HEK293T (cell line): ENCODE data around the gene CIROP.

Experiments
- CTCF ChIA-PET: fragments of 350-600 bp; formaldehyde crosslinking; extraction: SDS; loops from one replicate; lab custom pipeline; 2021; ENCODE audit warnings: antibody characterized with exemption, inconsistent platforms; lab: Yijun Ruan, JAX
- POLR2A ChIA-PET: fragments of 350-600 bp; formaldehyde crosslinking; extraction: SDS; loops from one replicate; lab custom pipeline; 2020; ENCODE audit warnings: antibody characterized with exemption, inconsistent platforms; lab: Yijun Ruan, JAX
- DNase-seq: peaks from one replicate; pipeline ENCODE4 v3.0.0; 2012; ENCODE audit warnings: mixed read lengths; ENCODE audit errors: extremely low spot score
- ARNT ChIP-seq: fragments of 450-650 bp; IDR thresholded peaks from 2 replicates; pipeline ENCODE4 v1.6.1; 2017; ENCODE audit warnings: mild to moderate bottlenecking
- BHLHE40 ChIP-seq: fragments of 450-650 bp; IDR thresholded peaks from 2 replicates; pipeline ENCODE4 v1.6.1; 2016; ENCODE audit warnings: mild to moderate bottlenecking, moderate library complexity, borderline replicate concordance
- CTBP1 ChIP-seq: fragments of 450-650 bp; IDR thresholded peaks from 2 replicates; pipeline ENCODE4 v1.6.1; 2016; ENCODE audit warnings: borderline replicate concordance
- ELF4 ChIP-seq: fragments of 450-650 bp; IDR thresholded peaks from 2 replicates; pipeline ENCODE4 v1.6.1; 2017; ENCODE audit warnings: antibody characterized with exemption
- FOXA1 ChIP-seq: fragments of 450-650 bp; IDR thresholded peaks from 2 replicates; pipeline ENCODE4 v1.6.1; 2016; ENCODE audit warnings: mild to moderate bottlenecking
- FOXK2 ChIP-seq: fragments of 450-650 bp; IDR thresholded peaks from 2 replicates; pipeline ENCODE4 v1.6.1; 2016; ENCODE audit warnings: mild to moderate bottlenecking
- FOXM1 ChIP-seq: fragments of 450-650 bp; IDR thresholded peaks from 2 replicates; pipeline ENCODE4 v1.6.1; 2017; ENCODE audit warnings: mild to moderate bottlenecking, borderline replicate concordance
- HDGF ChIP-seq: fragments of 450-650 bp; IDR thresholded peaks from 2 replicates; pipeline ENCODE4 v1.6.1; 2017; ENCODE audit warnings: antibody characterized with exemption, borderline replicate concordance
- L3MBTL2 ChIP-seq: fragments of 450-650 bp; conservative IDR thresholded peaks from 2 replicates; pipeline ENCODE4 v1.6.1; 2016; ENCODE audit warnings: mild to moderate bottlenecking
- LEF1 ChIP-seq: fragments of 450-650 bp; IDR thresholded peaks from 2 replicates; pipeline ENCODE4 v1.6.1; 2017; ENCODE audit warnings: mild to moderate bottlenecking, borderline replicate concordance
- NFRKB ChIP-seq: fragments of 450-650 bp; IDR thresholded peaks from 2 replicates; pipeline ENCODE4 v1.6.1; 2016; ENCODE audit warnings: mild to moderate bottlenecking, moderate library complexity
- PKNOX1 ChIP-seq: fragments of 450-650 bp; IDR thresholded peaks from 2 replicates; pipeline ENCODE4 v1.6.1; 2016
- SP1 ChIP-seq: fragments of 450-650 bp; IDR thresholded peaks from 2 replicates; pipeline ENCODE4 v1.6.1; 2017
- SUZ12 ChIP-seq: fragments of 450-650 bp; IDR thresholded peaks from 2 replicates; pipeline ENCODE4 v1.6.1; 2016; ENCODE audit warnings: mild to moderate bottlenecking
- TARDBP ChIP-seq: fragments of 450-650 bp; IDR thresholded peaks from 2 replicates; pipeline ENCODE4 v1.6.1; 2016
- ZNF384 ChIP-seq: fragments of 450-650 bp; IDR thresholded peaks from 2 replicates; pipeline ENCODE4 v1.6.1; 2016

The CIROP gene

GRCh38 chr14:23055147-23055550 is 49.6 kb downstream of the CIROP start:
- CTCF ChIA-PET: interaction anchor here (0.5 to 9.0 kb wide), 9 partner anchors 14 to 194 kb away, joined by 3 to 159 read pairs (median 6); partner anchors contain the start of genes ACIN1, AJUBA, C14orf119 and PRMT5
- TF ChIP-seq ELF4: no peak
- TF ChIP-seq SUZ12: no peak
- TF ChIP-seq TARDBP: no peak
- no peak for TF ChIP-seq ZNF384
- no peak for TF ChIP-seq LEF1
- TF ChIP-seq FOXK2: no peak
- TF ChIP-seq NFRKB: no peak
- TF ChIP-seq CTBP1: no peak
- TF ChIP-seq PKNOX1: no peak
- TF ChIP-seq SP1: no peak
- TF ChIP-seq L3MBTL2: no peak
- no peak for TF ChIP-seq FOXM1
- no peak for TF ChIP-seq BHLHE40
- no peak for TF ChIP-seq HDGF
- no peak for TF ChIP-seq FOXA1
- POLR2A ChIA-PET: interaction anchor here (1.0 to 5.1 kb wide), 6 partner anchors 48 to 98 kb away, joined by 3 to 45 read pairs (median 10); partner anchors contain the start of gene HAUS4
- no peak for DNase-seq

- CTCF ChIA-PET: interaction anchor here (0.7 to 9.0 kb wide), 4 partner anchors 34 to 70 kb away, joined by 3 to 159 read pairs (median 69); partner anchors contain the start of genes ACIN1, AJUBA and C14orf119
- no peak for TF ChIP-seq FOXK2
- no peak for TF ChIP-seq L3MBTL2
- TF ChIP-seq SUZ12: no peak
- no peak for TF ChIP-seq TARDBP
- no peak for TF ChIP-seq ELF4
- no peak for TF ChIP-seq NFRKB
- no peak for TF ChIP-seq PKNOX1
- TF ChIP-seq ARNT: no peak
- TF ChIP-seq ZNF384: no peak
- no peak for TF ChIP-seq HDGF
- TF ChIP-seq LEF1: no peak
- TF ChIP-seq SP1: no peak
- no peak for TF ChIP-seq FOXM1
- no peak for TF ChIP-seq CTBP1
- no peak for TF ChIP-seq FOXA1
- no peak for TF ChIP-seq BHLHE40
- no peak for DNase-seq
- POLR2A ChIA-PET: interaction anchor here (1.0 to 5.1 kb wide), 5 partner anchors 47 to 73 kb away, joined by 3 to 45 read pairs (median 4); no protein-coding TSS in a partner anchor
Measured at GRCh38 chr14:23054000-23054811, 50.6 kb downstream of the CIROP start.

GRCh38 chr14:23053426-23053825 is 51.4 kb downstream of the CIROP start:
- CTCF ChIA-PET: interaction anchor here (0.7 to 9.0 kb wide), 3 partner anchors 33 to 67 kb away, joined by 5 to 133 read pairs (median 18); no protein-coding TSS in a partner anchor
- DNase-seq: no peak
- POLR2A ChIA-PET: interaction anchor here (1.2 kb wide), 1 partner anchor 47 kb away, joined by 3 read pairs; no protein-coding TSS in a partner anchor
- TF ChIP-seq ELF4 (no peak), L3MBTL2 (no peak), TARDBP (no peak)

DNA sequence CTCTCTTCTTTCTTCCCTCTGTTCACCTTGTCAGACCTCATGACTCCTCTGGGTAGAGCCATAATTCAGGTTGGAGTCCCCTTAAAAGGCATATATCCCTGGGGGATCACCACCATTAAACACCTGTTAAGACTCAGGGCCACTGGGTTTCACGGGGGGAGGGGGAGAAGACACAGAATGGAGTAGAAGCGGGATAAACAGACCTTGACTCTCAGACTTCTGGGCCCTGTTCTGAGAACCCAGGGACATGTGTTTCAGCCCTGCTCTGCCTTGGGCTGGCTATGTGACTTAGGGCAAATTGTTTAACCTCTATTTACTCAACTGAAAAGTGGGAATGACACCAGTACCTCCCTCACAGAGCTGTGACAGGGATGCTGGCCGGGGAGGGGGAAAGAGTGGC is 52.1 kb downstream of the CIROP start:
- CTCF ChIA-PET: interaction anchor here (2.7 to 9.0 kb wide), 2 partner anchors 59 to 66 kb away, joined by 18 to 133 read pairs; no protein-coding TSS in a partner anchor
- POLR2A ChIA-PET: interaction anchor here (0.8 to 2.6 kb wide), 4 partner anchors 46 to 133 kb away, joined by 3 to 14 read pairs (median 4); partner anchors contain the start of gene RBM23
- TF ChIP-seq HDGF (no peak), NFRKB (no peak), L3MBTL2 (no peak), SUZ12 (no peak), ELF4 (no peak), FOXM1 (no peak), LEF1 (no peak), FOXK2 (no peak), ZNF384 (no peak), SP1 (no peak), ARNT (no peak), TARDBP (no peak), PKNOX1 (no peak), FOXA1 (no peak), BHLHE40 (no peak), CTBP1 (no peak)
- no peak for DNase-seq

DNA sequence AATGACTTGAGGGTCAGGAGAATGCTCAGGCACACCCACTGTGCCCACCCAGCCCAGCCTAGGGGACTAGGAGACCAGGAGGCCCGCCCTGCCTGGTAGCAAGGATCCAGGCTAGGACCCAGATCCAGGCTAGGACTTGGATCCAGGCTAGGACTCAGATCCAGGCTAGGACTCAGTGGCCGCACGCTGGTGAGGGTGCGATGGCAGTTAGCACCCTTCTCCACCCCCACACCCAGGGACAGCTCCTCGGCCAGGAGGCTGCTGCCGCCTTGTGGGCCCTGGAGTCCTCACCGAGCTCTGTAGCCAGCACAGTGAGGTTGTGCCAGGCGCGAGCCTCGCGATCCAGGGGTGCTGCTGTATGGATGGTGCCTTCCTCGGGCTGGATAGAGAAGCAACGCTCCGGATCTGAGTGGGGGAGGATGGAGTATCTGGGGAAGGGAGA is 52.6 kb downstream of the CIROP start:
- POLR2A ChIA-PET: interaction anchor here (0.8 to 2.6 kb wide), 4 partner anchors 46 to 133 kb away, joined by 3 to 14 read pairs (median 4); partner anchors contain the start of gene RBM23
- no peak for DNase-seq
- CTCF ChIA-PET: interaction anchor here (2.7 to 9.0 kb wide), 2 partner anchors 58 to 66 kb away, joined by 18 to 133 read pairs; no protein-coding TSS in a partner anchor
- TF ChIP-seq PKNOX1 (no peak), CTBP1 (no peak)
